ENCODE data around the gene DCHS2. TPM values are rescaled to one million over a fixed set of nuclear protein-coding genes. Genes with fewer than 3 reads are reported as not detected.

The DCHS2 gene
- total RNA-seq, 1 donor from 2014 or later, result 0.13 TPM

GRCh38 chr4:154527308-154527707 lies 35.7 kb upstream of the DCHS2 start:
- peaks cover 37% of the 10 kb centered on the region for H3K27me3 Mint-ChIP-seq (ENCODE audit: unreplicated experiment)
- no peaks in the 10 kb centered on the region for H3K9me3 Mint-ChIP-seq (ENCODE audit: unreplicated experiment)
- TF ChIP-seq CTCF (IDR thresholded peaks at IDR 0.05), result no peak
- H3K27ac Mint-ChIP-seq (ENCODE audit: unreplicated experiment), result no peak overlapping the region
- H3K36me3 Mint-ChIP-seq (ENCODE audit: unreplicated experiment), result no peaks in the 10 kb centered on the region
- no peak for DNase-seq (ENCODE audit: extremely low spot score, unreplicated experiment)
- H3K4me3 Mint-ChIP-seq (ENCODE audit: unreplicated experiment), result no peak overlapping the region
- no peaks in the 10 kb centered on the region for H3K4me1 Mint-ChIP-seq (ENCODE audit: unreplicated experiment)

GRCh38 chr4:154526151-154526550 lies 34.6 kb upstream of the DCHS2 start:
- H3K27me3 Mint-ChIP-seq (ENCODE audit: unreplicated experiment), result peaks cover 47% of the 10 kb centered on the region
- H3K27ac Mint-ChIP-seq (ENCODE audit: unreplicated experiment), result no peak overlapping the region
- H3K4me1 Mint-ChIP-seq (ENCODE audit: unreplicated experiment), result no peaks in the 10 kb centered on the region
- H3K9me3 Mint-ChIP-seq (ENCODE audit: unreplicated experiment), result no peaks in the 10 kb centered on the region
- no peak overlapping the region for H3K4me3 Mint-ChIP-seq (ENCODE audit: unreplicated experiment)
- no peak for TF ChIP-seq CTCF (IDR thresholded peaks at IDR 0.05)
- no peaks in the 10 kb centered on the region for H3K36me3 Mint-ChIP-seq (ENCODE audit: unreplicated experiment)
- DNase-seq (ENCODE audit: extremely low spot score, unreplicated experiment), result no peak

GRCh38 chr4:154521607-154522006 lies 30.0 kb upstream of the DCHS2 start:
- H3K27ac Mint-ChIP-seq (ENCODE audit: unreplicated experiment), result no peak overlapping the region
- no peak overlapping the region for H3K4me3 Mint-ChIP-seq (ENCODE audit: unreplicated experiment)
- H3K27me3 Mint-ChIP-seq (ENCODE audit: unreplicated experiment), result peaks cover 62% of the 10 kb centered on the region
- H3K4me1 Mint-ChIP-seq (ENCODE audit: unreplicated experiment), result no peaks in the 10 kb centered on the region
- no peak for DNase-seq (ENCODE audit: extremely low spot score, unreplicated experiment)
- no peaks in the 10 kb centered on the region for H3K9me3 Mint-ChIP-seq (ENCODE audit: unreplicated experiment)
- no peak for TF ChIP-seq CTCF (IDR thresholded peaks at IDR 0.05)
- no peaks in the 10 kb centered on the region for H3K36me3 Mint-ChIP-seq (ENCODE audit: unreplicated experiment)

DNA sequence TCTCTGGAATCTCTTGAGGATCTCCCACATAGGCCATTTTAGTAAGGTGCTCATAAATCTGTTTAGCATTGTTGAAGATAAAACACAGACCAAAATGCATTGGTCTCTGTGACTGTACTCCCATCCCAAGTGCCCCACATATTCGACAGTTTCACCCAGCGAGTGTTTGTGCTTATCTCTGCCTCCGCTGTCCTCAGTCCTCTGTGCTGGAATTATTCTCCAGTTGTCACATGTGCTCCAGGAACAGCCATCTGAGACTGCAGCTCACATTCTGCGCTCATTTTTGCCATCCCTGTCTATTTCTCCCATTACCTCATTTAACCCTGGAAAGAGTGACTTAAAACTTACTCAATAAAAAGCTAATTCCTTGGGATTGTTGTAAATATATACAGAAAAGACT lies 27.6 kb upstream of the DCHS2 start:
- Mint-ChIP-seq H3K9me3 (ENCODE audit: unreplicated experiment) (no peaks in the 10 kb centered on the region), H3K36me3 (ENCODE audit: unreplicated experiment) (no peaks in the 10 kb centered on the region), H3K4me3 (ENCODE audit: unreplicated experiment) (no peak overlapping the region), H3K27ac (ENCODE audit: unreplicated experiment) (no peak overlapping the region), H3K27me3 (ENCODE audit: unreplicated experiment) (peaks cover 64% of the 10 kb centered on the region), H3K4me1 (ENCODE audit: unreplicated experiment) (no peaks in the 10 kb centered on the region)
- DNase-seq (ENCODE audit: extremely low spot score, unreplicated experiment), result no peak
- TF ChIP-seq CTCF (IDR thresholded peaks at IDR 0.05), result no peak

- H3K9me3 Mint-ChIP-seq (ENCODE audit: unreplicated experiment), result no peaks in the 10 kb centered on the region
- no peak for DNase-seq (ENCODE audit: extremely low spot score, unreplicated experiment)
- H3K27ac Mint-ChIP-seq (ENCODE audit: unreplicated experiment), result no peak overlapping the region
- TF ChIP-seq CTCF (IDR thresholded peaks at IDR 0.05), result no peak
- no peaks in the 10 kb centered on the region for H3K36me3 Mint-ChIP-seq (ENCODE audit: unreplicated experiment)
- H3K4me3 Mint-ChIP-seq (ENCODE audit: unreplicated experiment), result no peak overlapping the region
- H3K4me1 Mint-ChIP-seq (ENCODE audit: unreplicated experiment), result no peaks in the 10 kb centered on the region
- H3K27me3 Mint-ChIP-seq (ENCODE audit: unreplicated experiment), result peaks cover 64% of the 10 kb centered on the region
These were observed 26.0 kb upstream of the DCHS2 start for GRCh38 chr4:154517591-154517990.
